Activated T-cell treated with anti-CD3 and anti-CD28 coated beads, Interleukin-2, amount 50 U/mL, for 24 hours (primary cell): ENCODE measurements around the gene FAM186B.
"Not testable (repeated sequence)": the region's sequence is repeated elsewhere in the genome, so short reads cannot be mapped to it uniquely, and the experiment has no call there.

Source experiments
- DNase-seq: peaks from one replicate; pipeline ENCODE4 v3.0.0-alpha.2; 2020
- H3K27ac Mint-ChIP-seq: 2 replicates; pipeline ENCODE4 v1.8.0; 2020; ENCODE audit warnings: mild to moderate bottlenecking, mixed read lengths
- H3K27me3 Mint-ChIP-seq: 2 replicates; pipeline ENCODE4 v1.8.0; 2020; ENCODE audit warnings: mixed read lengths
- H3K36me3 Mint-ChIP-seq: 2 replicates; pipeline ENCODE4 v1.8.0; 2020; ENCODE audit warnings: low read depth, mixed read lengths
- H3K4me1 Mint-ChIP-seq: 2 replicates; pipeline ENCODE4 v1.8.0; 2020; ENCODE audit warnings: low read depth, mixed read lengths
- H3K4me3 Mint-ChIP-seq: 2 replicates; pipeline ENCODE4 v1.8.0; 2020; ENCODE audit warnings: mild to moderate bottlenecking, moderate library complexity, mixed read lengths
- H3K9me3 Mint-ChIP-seq: 2 replicates; pipeline ENCODE4 v1.8.0; 2020; ENCODE audit warnings: mixed read lengths

FAM186B gene

DNA sequence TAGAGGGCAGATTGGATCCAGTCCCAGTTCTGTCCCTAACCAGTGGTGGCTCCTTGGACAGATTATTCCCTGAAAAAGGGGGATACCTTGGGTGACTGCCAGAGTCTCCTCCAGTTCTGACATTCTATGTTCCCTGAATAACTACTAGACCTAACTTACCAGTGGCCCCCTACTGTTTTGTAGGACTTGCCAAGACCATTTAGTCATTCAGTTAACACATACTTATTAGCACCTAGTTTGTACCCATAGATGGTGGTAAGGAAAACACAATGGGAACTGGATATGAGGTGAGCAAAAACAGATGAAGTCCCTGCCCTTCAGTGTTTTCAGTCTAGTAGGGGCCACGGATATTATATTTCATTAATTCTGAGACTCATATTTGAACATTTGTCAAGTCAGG is 21.4 kb upstream of the FAM186B start:
- H3K27me3 Mint-ChIP-seq = no peaks in the 10 kb centered on the region
- DNase-seq = no peak
- H3K9me3 Mint-ChIP-seq = no peaks in the 10 kb centered on the region
- H3K27ac Mint-ChIP-seq = no peak overlapping the region
- no peak overlapping the region for H3K4me3 Mint-ChIP-seq
- peaks cover 23% of the 10 kb centered on the region for H3K4me1 Mint-ChIP-seq
- H3K36me3 Mint-ChIP-seq = peaks cover 2% of the 10 kb centered on the region

GRCh38 chr12:49626169-49626835 is 20.9 kb upstream of the FAM186B start:
- H3K9me3 Mint-ChIP-seq = no peaks in the 10 kb centered on the region
- no peak for DNase-seq
- H3K27ac Mint-ChIP-seq = no peak overlapping the region
- H3K36me3 Mint-ChIP-seq = no peaks in the 10 kb centered on the region
- H3K4me3 Mint-ChIP-seq = no peak overlapping the region
- no peaks in the 10 kb centered on the region for H3K27me3 Mint-ChIP-seq
- H3K4me1 Mint-ChIP-seq = peaks cover 28% of the 10 kb centered on the region

GRCh38 chr12:49624921-49625577 is 19.6 kb upstream of the FAM186B start:
- Mint-ChIP-seq H3K9me3 (no peaks in the 10 kb centered on the region), H3K4me1 (peaks cover 34% of the 10 kb centered on the region), H3K27me3 (no peaks in the 10 kb centered on the region), H3K4me3 (peak overlapping the region; percentile 6), H3K36me3 (no peaks in the 10 kb centered on the region), H3K27ac (no peak overlapping the region)
- DNase-seq = no peak

DNA sequence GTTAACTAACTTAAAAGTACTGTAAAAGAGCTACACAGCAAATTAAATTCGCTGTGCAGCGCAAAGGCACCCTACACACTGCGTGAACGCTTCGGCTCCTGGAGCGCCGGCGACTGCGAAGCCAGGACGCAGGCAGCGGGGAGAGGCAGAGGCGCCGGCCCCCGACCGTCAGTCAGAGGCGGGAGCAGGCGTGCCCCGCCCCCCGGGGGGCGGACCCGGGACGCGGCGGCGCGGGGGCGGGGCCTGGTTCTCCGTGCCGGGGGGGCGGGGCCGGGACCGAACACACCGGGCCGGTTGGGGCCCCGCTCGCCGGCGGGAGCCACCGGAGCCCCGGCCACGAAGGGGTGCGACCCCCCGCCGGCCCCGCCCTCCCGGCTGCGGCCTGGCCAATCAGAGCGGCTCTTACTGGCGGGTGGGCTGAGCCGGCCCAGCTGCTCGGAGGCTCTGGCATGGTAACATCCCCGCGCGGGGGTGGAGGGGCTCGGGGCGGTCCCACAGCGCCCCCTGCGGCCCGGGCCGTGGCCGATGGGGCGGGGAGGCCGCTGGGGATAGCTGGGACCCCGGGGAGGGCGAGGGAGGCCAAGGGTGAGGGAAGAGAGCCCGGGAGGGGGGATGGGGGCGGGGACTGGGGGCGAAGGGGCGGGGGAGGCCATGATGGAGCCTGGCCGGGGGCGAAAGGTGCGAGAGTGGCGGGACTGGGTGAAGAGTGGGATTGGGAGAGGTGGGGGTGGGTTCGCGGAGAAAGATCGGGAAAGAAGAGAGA is 17.9 kb upstream of the FAM186B start, which contains the start of gene PRPF40B:
Gene PRPF40B, plus strand, starts transcription at position 420 of the 763 bp plus-strand sequence. Its CDS starts 30 bp downstream, at position 450.
- peak within 1 kb of the TSS; percentile 94 for H3K27ac Mint-ChIP-seq
- H3K9me3 Mint-ChIP-seq = no peaks in the 10 kb centered on the region
- DNase-seq = peak; percentile 89
- peak within 1 kb of the TSS; percentile 80 for H3K4me3 Mint-ChIP-seq
- H3K4me1 Mint-ChIP-seq = peaks cover 34% of the 10 kb centered on the region
- H3K27me3 Mint-ChIP-seq = peaks cover 7% of the 10 kb centered on the region
- H3K36me3 Mint-ChIP-seq = no peaks in the 10 kb centered on the region

DNA sequence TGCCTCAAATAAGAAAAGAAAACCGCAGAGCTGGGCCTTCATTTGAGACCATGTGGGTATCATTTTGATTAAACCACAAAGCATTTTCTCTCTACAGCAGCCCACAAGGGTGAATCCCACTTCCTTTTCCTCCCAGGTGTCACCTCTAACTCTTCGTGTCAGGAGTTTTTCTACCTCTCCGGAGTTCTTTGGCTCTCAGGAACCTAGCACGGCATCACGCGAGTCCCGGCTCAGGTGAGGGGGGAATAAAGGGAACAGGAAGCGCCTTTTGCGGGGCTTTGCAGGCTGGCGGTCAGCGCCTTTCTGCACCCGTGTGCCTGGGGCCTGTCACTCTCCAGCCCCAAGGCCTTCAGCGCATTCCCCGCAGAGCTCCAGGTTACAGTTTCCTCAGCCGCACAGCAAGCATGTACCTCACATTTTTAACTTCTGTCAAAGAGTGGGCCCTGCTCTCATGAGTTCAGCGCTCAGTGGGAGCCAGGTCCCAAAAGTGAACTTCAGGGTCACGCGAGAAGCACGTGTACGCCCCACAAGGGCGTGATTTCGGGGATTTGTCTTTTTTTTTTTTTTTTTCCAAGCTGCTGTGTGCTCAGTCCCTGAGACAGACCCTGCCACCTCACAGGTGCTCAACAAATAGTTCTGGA is 17.2 kb upstream of the FAM186B start:
- Mint-ChIP-seq H3K4me1 (peaks cover 34% of the 10 kb centered on the region), H3K36me3 (no peaks in the 10 kb centered on the region), H3K4me3 (peak overlapping the region; percentile 80), H3K9me3 (no peaks in the 10 kb centered on the region), H3K27me3 (peaks cover 7% of the 10 kb centered on the region), H3K27ac (peak overlapping the region; percentile 94)
- peak; percentile 74 for DNase-seq

GRCh38 chr12:49621651-49622500 is 16.4 kb upstream of the FAM186B start:
- no peak for DNase-seq

GRCh38 chr12:49619286-49619685 is 13.8 kb upstream of the FAM186B start:
- Mint-ChIP-seq H3K4me3 (no peak overlapping the region), H3K9me3 (no peaks in the 10 kb centered on the region), H3K36me3 (no peaks in the 10 kb centered on the region), H3K27me3 (peaks cover 9% of the 10 kb centered on the region), H3K27ac (no peak overlapping the region), H3K4me1 (peaks cover 33% of the 10 kb centered on the region)
- DNase-seq = no peak

More at GRCh38 chr12:49621651-49622500, 16.4 kb upstream of the FAM186B start:
- Mint-ChIP-seq H3K4me3 (peak overlapping the region; percentile 80), H3K27ac (peak overlapping the region; percentile 94), H3K9me3 (no peaks in the 10 kb centered on the region), H3K4me1 (peaks cover 34% of the 10 kb centered on the region), H3K27me3 (peaks cover 7% of the 10 kb centered on the region), H3K36me3 (no peaks in the 10 kb centered on the region)

DNA sequence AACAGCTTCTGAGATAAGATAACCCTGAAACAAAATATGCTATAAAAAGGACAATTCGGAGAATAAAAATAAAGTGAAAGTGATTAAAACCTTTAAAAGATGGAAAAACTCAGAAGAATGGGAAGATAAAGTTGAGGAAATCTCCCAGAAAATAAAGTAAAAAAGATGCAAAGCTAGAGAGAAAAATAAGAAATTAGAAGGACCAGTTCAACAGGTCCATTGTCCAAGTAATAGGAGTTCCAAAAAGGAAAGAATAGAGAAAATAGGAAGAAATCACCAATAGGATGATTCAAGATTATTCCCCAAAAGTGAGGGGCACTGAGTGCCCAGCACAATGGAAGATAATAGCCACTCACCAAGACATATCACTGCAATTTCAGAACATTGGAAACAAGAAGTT is 13.1 kb upstream of the FAM186B start:
- Mint-ChIP-seq H3K27me3 (peaks cover 12% of the 10 kb centered on the region), H3K9me3 (no peaks in the 10 kb centered on the region), H3K4me1 (peaks cover 29% of the 10 kb centered on the region), H3K27ac (no peak overlapping the region), H3K4me3 (no peak overlapping the region), H3K36me3 (no peaks in the 10 kb centered on the region)
- DNase-seq = no peak

DNA sequence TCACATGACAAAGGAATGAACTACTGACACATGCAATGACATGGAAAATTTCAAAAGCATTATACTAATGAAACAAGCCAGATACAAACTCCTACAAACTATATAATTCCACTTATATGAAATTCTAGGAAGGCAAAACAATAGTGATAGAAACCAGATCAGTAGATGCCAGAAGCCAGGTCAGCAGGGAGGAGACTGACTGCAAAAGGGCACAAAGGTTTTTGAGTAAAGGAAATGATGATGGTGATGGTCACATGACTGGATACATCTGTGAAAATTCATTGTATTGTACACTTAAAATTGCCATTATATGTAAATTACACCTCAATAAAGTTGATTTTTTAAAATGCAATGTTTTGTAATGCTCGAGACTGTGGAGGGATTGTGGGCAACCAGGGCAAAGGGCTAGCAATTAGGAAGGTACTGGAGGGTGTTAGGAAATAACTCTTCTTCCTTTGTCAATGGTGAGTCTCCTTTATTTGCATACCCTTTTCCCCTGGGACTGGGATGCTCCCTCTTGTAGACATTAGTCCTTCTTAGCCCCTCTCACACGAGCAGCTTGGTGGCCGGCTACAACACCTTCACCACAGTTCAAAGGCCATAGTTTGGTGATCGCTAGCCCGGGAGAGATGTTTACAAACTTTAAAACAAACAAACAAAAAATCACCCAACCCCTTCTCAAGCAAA is 11.2 kb upstream of the FAM186B start:
- Mint-ChIP-seq H3K9me3 (no peaks in the 10 kb centered on the region), H3K4me1 (peaks cover 18% of the 10 kb centered on the region), H3K36me3 (no peaks in the 10 kb centered on the region), H3K4me3 (no peak overlapping the region), H3K27ac (no peak overlapping the region), H3K27me3 (peaks cover 16% of the 10 kb centered on the region)
- DNase-seq = no peak

GRCh38 chr12:49615725-49616124 is 10.3 kb upstream of the FAM186B start:
- no peak overlapping the region for H3K27ac Mint-ChIP-seq
- H3K36me3 Mint-ChIP-seq = no peaks in the 10 kb centered on the region
- peaks cover 16% of the 10 kb centered on the region for H3K27me3 Mint-ChIP-seq
- peaks cover 10% of the 10 kb centered on the region for H3K4me1 Mint-ChIP-seq
- H3K4me3 Mint-ChIP-seq = no peak overlapping the region
- no peak for DNase-seq
- no peaks in the 10 kb centered on the region for H3K9me3 Mint-ChIP-seq

DNA sequence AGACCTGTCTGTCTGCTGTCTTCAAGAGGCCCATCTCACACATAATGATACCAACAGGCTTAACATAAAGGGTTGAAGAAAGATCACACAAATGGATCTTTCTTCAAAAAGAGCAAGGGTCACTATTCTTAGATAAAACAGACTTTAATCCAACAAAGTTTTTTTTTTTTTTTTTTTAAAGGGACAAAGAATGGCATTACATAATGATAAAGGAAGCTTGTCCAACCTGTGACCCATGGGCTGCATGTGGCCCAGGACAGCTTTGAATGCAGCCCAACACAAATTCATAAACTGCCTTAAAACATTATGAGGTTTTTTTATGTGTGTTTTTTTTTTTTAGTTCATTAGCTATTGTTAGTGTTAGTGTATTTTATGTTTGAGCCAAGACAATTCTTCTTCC is 6.8 kb upstream of the FAM186B start:
- H3K27ac Mint-ChIP-seq = no peak overlapping the region
- no peak for DNase-seq
- peaks cover 18% of the 10 kb centered on the region for H3K27me3 Mint-ChIP-seq
- H3K9me3 Mint-ChIP-seq = peaks cover 3% of the 10 kb centered on the region
- no peaks in the 10 kb centered on the region for H3K36me3 Mint-ChIP-seq
- no peak overlapping the region for H3K4me3 Mint-ChIP-seq
- peaks cover 9% of the 10 kb centered on the region for H3K4me1 Mint-ChIP-seq

GRCh38 chr12:49610785-49611184 is 5.3 kb upstream of the FAM186B start:
- not testable (repeated sequence) for H3K4me3 Mint-ChIP-seq, H3K9me3 Mint-ChIP-seq, DNase-seq, H3K27ac Mint-ChIP-seq, H3K36me3 Mint-ChIP-seq, H3K4me1 Mint-ChIP-seq
- peaks cover 18% of the 10 kb centered on the region for H3K27me3 Mint-ChIP-seq

GRCh38 chr12:49609875-49610154 is 4.4 kb upstream of the FAM186B start:
- H3K4me1 Mint-ChIP-seq = peaks cover 2% of the 10 kb centered on the region
- H3K4me3 Mint-ChIP-seq = no peak overlapping the region
- DNase-seq = no peak
- peaks cover 3% of the 10 kb centered on the region for H3K9me3 Mint-ChIP-seq
- peaks cover 18% of the 10 kb centered on the region for H3K27me3 Mint-ChIP-seq
- H3K36me3 Mint-ChIP-seq = no peaks in the 10 kb centered on the region
- H3K27ac Mint-ChIP-seq = no peak overlapping the region
